Caco-2 (cell line): ENCODE data around the gene MARK4. TPM values are rescaled to one million over a fixed set of nuclear protein-coding genes. Genes with fewer than 3 reads are reported as not detected.

Experiments
- BruUV-seq: library from RNA; stranded (reverse); fragments of 400-500 nt; replicated peaks from 2 replicates; lab custom pipeline; 2021; lab: Mats Ljungman, UMichigan
- CTCF ChIA-PET: fragments of 300-600 bp; sonication (Branson Sonifier 250); formaldehyde crosslinking; loops from one replicate; lab custom pipeline; 2022; ENCODE audit warnings: antibody characterized with exemption; lab: Charles Lee
- POLR2A ChIA-PET: fragments of 300-600 bp; sonication (Branson Sonifier 250); formaldehyde crosslinking; loops from one replicate; lab custom pipeline; 2022; ENCODE audit warnings: antibody characterized with exemption; lab: Charles Lee
- DNase-seq, 2 experiments: peaks; one replicate each; pipeline versions ENCODE4 v3.0.0 to v3.0.0-alpha.2; 2020 to 2022
- H3K27me3 ChIP-seq: replicated peaks from 2 replicates; pipeline ENCODE4 v1.6.0; 2011; ENCODE audit warnings: low read length; ENCODE audit not compliant: control insufficient read depth, insufficient read depth
- H3K36me3 ChIP-seq: 2 replicates; pipeline ENCODE4 v1.5.1; 2011; ENCODE audit warnings: low read length; ENCODE audit not compliant: control insufficient read depth, insufficient read depth
- H3K4me1 ChIP-seq: fragments of 250-450 bp; sonication (Bioruptor Pico); 2 replicates; pipeline ENCODE4 v1.5.1; 2020; ENCODE audit warnings: mild to moderate bottlenecking
- H3K4me3 ChIP-seq: 2 replicates; pipeline ENCODE4 v1.5.1; 2011; ENCODE audit warnings: low read depth, mild to moderate bottlenecking, control low read depth, low read length
- H3K9me3 ChIP-seq: fragments of 250-450 bp; sonication (Bioruptor Pico); 2 replicates; pipeline ENCODE4 v1.5.1; 2020; ENCODE audit warnings: mild to moderate bottlenecking, moderate library complexity
- H3K27ac Mint-ChIP-seq: one replicate; pipeline ENCODE4 v1.8.0; 2022; ENCODE audit warnings: mixed read lengths; ENCODE audit not compliant: unreplicated experiment
- H3K27me3 Mint-ChIP-seq: one replicate; pipeline ENCODE4 v1.8.0; 2022; ENCODE audit warnings: mixed read lengths; ENCODE audit not compliant: insufficient read depth, unreplicated experiment
- H3K36me3 Mint-ChIP-seq: one replicate; pipeline ENCODE4 v1.8.0; 2022; ENCODE audit warnings: mild to moderate bottlenecking, mixed read lengths; ENCODE audit not compliant: insufficient read depth, unreplicated experiment
- H3K4me1 Mint-ChIP-seq: one replicate; pipeline ENCODE4 v1.8.0; 2022; ENCODE audit warnings: low read depth, mixed read lengths; ENCODE audit not compliant: unreplicated experiment
- H3K4me3 Mint-ChIP-seq: one replicate; pipeline ENCODE4 v1.8.0; 2022; ENCODE audit warnings: mild to moderate bottlenecking, moderate library complexity, mixed read lengths; ENCODE audit not compliant: unreplicated experiment
- H3K9me3 Mint-ChIP-seq: one replicate; pipeline ENCODE4 v1.8.0; 2022; ENCODE audit warnings: mixed read lengths; ENCODE audit not compliant: unreplicated experiment
- intact Hi-C: fragments of 100-400 bp; cut with micrococcal nuclease; formaldehyde crosslinking; loops from one replicate; pipeline ENCODE4 v1.10.0; 2022; ENCODE audit not compliant: unreplicated experiment
- total RNA-seq: library from RNA; stranded (reverse); gene quantifications from 2 replicates; pipeline ENCODE4 v1.2.3, GENCODE V29; 2022
- TF ChIP-seq, protein P1 (sequence below), 2 experiments: fragments of 200-600 bp in 1 of 2; IDR thresholded peaks; 1 replicate in 1 of 2; 2 replicates in 1 of 2; pipeline versions ENCODE4 v1.5.1 to v1.8.0; 2011 to 2022; ENCODE audit warnings: antibody characterized with exemption in 1 of 2, control low read depth in 1 of 2, inconsistent platforms in 1 of 2, low read depth in 1 of 2, low read length in 1 of 2, mild to moderate bottlenecking in 1 of 2, moderate library complexity in 1 of 2; ENCODE audit not compliant: insufficient read depth in 1 of 2, severe bottlenecking in 1 of 2, unreplicated experiment in 1 of 2

Gene MARK4
- total RNA-seq, 1 experiment from 2014 or later: 30.3 TPM

DNA sequence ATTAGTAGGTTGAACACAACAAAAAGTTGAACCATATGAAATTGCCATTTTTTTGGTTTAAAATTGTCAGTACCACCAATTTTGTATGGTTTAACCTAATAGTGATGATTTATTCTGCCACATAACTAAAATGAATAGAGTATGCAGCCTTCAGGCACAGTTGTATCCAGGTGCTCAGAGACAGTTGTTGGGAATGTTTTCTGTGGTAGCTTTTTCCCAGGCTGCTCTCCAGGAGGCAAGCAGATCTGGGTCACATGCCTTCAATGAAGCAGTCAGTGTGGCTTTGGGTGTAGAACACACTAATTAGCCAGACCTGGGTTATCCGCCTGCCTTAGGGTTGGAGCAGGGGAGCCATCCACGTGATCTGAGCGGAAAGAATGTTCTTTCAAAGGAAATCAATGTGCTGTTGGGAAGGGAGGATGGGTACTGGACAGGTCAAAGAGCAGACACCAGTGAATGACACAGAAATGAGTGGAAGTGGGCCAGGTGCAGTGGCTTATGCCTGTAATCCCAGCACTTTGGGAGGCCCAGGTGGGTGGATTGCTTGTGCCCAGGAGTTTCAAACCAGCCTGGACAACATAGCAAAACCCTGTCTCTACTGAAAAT is 28.6 kb downstream of the MARK4 start:
- Mint-ChIP-seq H3K36me3 (peaks cover 19% of the 10 kb centered on the region), H3K9me3 (no peaks in the 10 kb centered on the region), H3K4me1 (no peaks in the 10 kb centered on the region), H3K27me3 (no peaks in the 10 kb centered on the region), H3K27ac (no peak overlapping the region), H3K4me3 (no peak overlapping the region)
- Histone ChIP-seq H3K4me3 (no peak overlapping the region), H3K27me3 (no peaks in the 10 kb centered on the region), H3K36me3 (peaks cover 1% of the 10 kb centered on the region), H3K9me3 (no peaks in the 10 kb centered on the region), H3K4me1 (no peaks in the 10 kb centered on the region)
- DNase-seq: no peak
- CTCF ChIA-PET: no interaction called here
- TF ChIP-seq, protein P1, sequence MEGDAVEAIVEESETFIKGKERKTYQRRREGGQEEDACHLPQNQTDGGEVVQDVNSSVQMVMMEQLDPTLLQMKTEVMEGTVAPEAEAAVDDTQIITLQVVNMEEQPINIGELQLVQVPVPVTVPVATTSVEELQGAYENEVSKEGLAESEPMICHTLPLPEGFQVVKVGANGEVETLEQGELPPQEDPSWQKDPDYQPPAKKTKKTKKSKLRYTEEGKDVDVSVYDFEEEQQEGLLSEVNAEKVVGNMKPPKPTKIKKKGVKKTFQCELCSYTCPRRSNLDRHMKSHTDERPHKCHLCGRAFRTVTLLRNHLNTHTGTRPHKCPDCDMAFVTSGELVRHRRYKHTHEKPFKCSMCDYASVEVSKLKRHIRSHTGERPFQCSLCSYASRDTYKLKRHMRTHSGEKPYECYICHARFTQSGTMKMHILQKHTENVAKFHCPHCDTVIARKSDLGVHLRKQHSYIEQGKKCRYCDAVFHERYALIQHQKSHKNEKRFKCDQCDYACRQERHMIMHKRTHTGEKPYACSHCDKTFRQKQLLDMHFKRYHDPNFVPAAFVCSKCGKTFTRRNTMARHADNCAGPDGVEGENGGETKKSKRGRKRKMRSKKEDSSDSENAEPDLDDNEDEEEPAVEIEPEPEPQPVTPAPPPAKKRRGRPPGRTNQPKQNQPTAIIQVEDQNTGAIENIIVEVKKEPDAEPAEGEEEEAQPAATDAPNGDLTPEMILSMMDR (IDR thresholded peaks at IDR 0.05; ENCODE audit: insufficient read depth in 1 of 2, low read depth in 1 of 2, low read length in 1 of 2, severe bottlenecking in 1 of 2, unreplicated experiment in 1 of 2): no peak
- POLR2A ChIA-PET: no interaction called here
- intact Hi-C loops: no loop called here
- no TSS peak for BruUV-seq

DNA sequence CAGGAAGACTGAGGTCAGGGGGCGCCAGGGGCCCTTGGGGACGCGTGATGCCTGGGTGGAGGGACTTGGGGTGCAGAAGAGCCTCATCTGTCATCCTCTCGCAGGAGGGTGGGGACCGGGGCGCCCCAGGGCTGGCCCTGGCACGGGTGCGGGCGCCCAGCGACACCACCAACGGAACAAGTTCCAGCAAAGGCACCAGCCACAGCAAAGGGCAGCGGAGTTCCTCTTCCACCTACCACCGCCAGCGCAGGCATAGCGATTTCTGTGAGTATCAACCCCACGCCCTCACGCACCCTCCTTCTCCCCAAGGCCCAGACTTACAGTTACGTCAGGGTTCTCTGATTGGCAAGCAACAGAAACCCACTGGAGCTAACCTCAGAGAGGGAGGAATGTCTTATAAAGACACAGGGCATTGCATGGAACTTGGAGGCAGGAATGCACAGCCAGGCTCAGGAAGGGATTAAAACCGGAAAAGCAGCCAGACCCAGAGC is 29.4 kb downstream of the MARK4 start:
- H3K36me3 ChIP-seq: peaks cover 1% of the 10 kb centered on the region
- no peaks in the 10 kb centered on the region for H3K9me3 Mint-ChIP-seq
- CTCF ChIA-PET: no interaction called here

DNA sequence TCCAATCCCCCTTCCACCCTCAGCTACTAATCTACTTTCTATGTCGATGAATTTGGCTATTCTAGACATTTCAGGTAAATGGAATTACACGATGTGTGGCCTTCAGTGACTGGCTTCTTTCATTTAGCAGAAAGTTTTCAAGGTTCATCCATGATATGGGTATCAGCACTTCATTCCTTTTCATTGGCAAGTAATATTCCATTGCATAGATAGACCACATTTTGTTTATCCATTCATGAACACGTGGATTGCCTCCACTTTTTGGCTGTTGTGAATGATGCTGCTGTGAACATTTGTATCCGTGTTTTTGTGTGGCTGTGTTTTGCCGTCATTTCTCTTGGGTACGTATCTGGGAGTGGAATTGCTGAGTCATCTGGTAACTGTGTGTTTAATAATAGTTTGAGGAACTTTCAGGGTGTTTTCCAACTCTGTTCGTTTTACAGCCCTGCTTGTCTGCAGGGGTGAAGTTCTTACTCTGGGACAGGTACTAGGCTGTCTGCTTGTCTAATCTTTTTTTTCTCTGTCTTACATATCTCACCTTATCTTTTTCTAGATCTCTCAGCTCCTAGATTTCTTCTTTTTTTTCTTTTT is 32.5 kb downstream of the MARK4 start:
- CTCF ChIA-PET: no interaction called here
- Mint-ChIP-seq H3K27ac (no peak overlapping the region), H3K4me3 (no peak overlapping the region), H3K9me3 (no peaks in the 10 kb centered on the region), H3K4me1 (no peaks in the 10 kb centered on the region), H3K36me3 (peaks cover 8% of the 10 kb centered on the region), H3K27me3 (no peaks in the 10 kb centered on the region)
- intact Hi-C loops: no loop called here
- no peaks in the 10 kb centered on the region for H3K9me3 ChIP-seq
- no peak for DNase-seq
- POLR2A ChIA-PET: interaction anchor here (0.6 kb wide), 1 partner anchor 122 kb away, joined by 3 read pairs; no protein-coding TSS in a partner anchor
- TF ChIP-seq, protein P1 (IDR thresholded peaks at IDR 0.05; ENCODE audit: insufficient read depth in 1 of 2, low read depth in 1 of 2, low read length in 1 of 2, severe bottlenecking in 1 of 2, unreplicated experiment in 1 of 2): no peak
- H3K4me1 ChIP-seq: no peaks in the 10 kb centered on the region
- no peak overlapping the region for H3K4me3 ChIP-seq
- BruUV-seq: no TSS peak
- peaks cover 1% of the 10 kb centered on the region for H3K36me3 ChIP-seq
- no peaks in the 10 kb centered on the region for H3K27me3 ChIP-seq

More for the DNA sequence above, 29.4 kb downstream of the MARK4 start:
- no peak overlapping the region for H3K4me3 Mint-ChIP-seq
- DNase-seq: no peak
- H3K27ac Mint-ChIP-seq: no peak overlapping the region
- TF ChIP-seq, protein P1 (IDR thresholded peaks at IDR 0.05; ENCODE audit: insufficient read depth in 1 of 2, low read depth in 1 of 2, low read length in 1 of 2, severe bottlenecking in 1 of 2, unreplicated experiment in 1 of 2): no peak
- Histone ChIP-seq H3K9me3 (no peaks in the 10 kb centered on the region), H3K4me1 (no peaks in the 10 kb centered on the region), H3K4me3 (no peak overlapping the region), H3K27me3 (no peaks in the 10 kb centered on the region)
- no peaks in the 10 kb centered on the region for H3K4me1 Mint-ChIP-seq
- intact Hi-C loops: no loop called here
- POLR2A ChIA-PET: no interaction called here
- H3K27me3 Mint-ChIP-seq: no peaks in the 10 kb centered on the region
- BruUV-seq: no TSS peak
- H3K36me3 Mint-ChIP-seq: peaks cover 19% of the 10 kb centered on the region
